GM19372 (cell line): ENCODE data around the gene EIF6.
"Not testable (repeated sequence)": the region's sequence is repeated elsewhere in the genome, so short reads cannot be mapped to it uniquely, and the experiment has no call there.

Experiments used
- ATAC-seq: cut with Tn5 transposase; IDR thresholded peaks from one replicate; pipeline ENCODE4 v1.9.1; 2021; ENCODE audit warnings: mild to moderate bottlenecking, low read depth, moderate library complexity; ENCODE audit not compliant: unreplicated experiment

Gene EIF6

DNA sequence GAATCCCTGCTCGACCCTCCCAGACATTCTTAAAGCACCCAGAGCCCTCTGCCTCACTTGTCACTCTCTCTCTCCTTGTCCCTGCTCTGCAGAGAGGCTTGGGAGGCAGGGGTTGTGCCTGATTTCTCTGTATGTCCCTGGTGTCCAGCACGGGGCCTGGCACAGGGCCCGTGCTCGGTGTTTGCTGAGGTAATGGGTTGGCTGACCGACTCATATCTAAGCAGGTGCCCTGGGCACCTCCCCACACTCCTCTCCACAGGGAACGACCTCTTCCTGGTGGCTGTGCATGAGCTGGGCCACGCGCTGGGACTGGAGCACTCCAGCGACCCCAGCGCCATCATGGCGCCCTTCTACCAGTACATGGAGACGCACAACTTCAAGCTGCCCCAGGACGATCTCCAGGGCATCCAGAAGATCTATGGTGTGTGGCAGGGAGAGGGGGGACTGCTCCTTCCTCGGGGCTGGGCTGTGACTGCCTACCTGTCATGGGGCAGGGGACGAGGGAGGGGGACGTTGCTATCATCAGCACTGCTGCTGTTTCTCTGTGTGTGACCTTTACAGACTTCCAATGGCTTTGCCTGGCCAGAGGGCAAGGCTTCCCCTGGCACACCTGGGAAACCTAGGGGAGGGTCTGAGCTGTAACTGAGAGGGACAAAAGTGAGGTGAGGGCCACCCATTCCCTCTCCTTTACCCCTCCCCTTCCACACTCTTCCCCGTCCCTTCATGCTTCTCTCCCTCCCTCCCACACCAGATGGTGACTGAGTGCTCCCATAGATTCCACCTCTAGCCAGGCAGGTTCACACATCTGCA, 20.8 kb downstream of the EIF6 start:
- no peak for ATAC-seq

DNA sequence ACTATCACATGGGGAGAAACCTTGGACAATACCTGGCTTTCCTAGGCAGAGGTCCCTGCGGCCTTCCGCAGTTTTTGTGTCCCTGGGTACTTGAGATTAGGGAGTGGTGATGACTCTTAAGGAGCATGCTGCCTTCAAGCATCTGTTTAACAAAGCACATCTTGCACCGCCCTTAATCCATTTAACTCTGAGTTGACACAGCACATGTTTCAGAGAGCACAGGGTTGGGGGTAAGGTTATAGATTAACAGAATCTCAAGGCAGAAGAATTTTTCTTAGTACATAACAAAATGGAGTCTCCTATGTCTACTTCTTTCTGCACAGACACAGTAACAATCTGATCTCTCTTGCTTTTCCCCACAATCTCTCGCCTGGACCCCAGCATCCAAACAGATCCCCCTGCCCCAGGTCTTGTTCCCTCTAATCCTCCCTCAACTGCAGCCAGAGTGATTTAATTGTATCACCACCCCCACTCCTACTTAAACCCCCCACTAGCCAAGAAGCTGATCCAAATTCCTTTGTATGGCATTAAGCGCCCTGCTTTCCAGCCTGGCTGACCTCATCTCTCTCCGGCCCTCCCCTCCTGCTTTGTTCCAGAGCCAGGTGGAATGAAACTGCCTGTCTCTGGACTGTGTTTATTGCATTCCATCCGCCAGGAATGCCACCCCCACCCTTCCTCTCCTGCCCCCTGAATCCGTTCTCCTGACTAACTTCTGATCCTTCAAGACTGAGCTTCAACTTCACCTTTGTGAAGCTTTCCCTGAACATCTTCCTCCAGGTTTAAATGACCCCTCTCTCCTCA, 21.6 kb downstream of the EIF6 start:
- ATAC-seq = not testable (repeated sequence)

DNA sequence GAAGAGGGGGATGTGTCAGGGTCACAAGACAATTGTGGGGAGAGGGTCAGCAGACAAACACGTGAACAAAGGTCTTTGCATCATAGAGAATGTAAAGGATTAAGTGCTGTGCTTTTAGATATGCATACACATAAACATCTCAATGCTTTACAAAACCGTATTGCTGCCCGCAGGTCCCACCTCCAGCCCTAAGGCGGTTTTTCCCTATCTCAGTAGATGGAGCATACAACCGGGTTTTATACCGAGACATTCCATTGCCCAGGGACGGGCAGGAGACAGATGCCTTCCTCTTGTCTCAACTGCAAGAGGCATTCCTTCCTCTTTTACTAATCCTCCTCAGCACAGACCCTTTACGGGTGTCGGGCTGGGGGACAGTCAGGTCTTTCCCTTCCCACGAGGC, 22.3 kb downstream of the EIF6 start:
- not testable (repeated sequence) for ATAC-seq

DNA sequence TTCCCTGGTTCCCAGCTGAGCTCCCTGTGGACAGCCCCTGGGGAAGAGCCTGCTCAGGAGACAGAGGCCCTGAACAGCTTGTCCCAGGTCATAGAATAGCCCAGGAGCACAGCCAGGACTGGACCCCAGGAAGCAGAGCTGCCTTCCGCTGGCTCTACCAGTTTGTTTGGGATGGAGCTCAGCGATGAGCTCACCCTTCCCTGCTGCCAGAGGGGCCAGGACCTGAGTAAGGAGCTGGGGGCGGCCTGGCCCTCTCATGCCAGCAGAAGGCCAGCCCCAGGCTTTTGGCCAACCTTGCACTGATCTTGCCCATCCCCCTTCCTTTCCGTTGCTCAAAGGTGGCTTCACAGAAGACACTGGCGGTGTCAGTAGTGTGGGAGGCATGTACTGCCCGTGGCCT, 24.1 kb downstream of the EIF6 start:
- ATAC-seq = no peak

DNA sequence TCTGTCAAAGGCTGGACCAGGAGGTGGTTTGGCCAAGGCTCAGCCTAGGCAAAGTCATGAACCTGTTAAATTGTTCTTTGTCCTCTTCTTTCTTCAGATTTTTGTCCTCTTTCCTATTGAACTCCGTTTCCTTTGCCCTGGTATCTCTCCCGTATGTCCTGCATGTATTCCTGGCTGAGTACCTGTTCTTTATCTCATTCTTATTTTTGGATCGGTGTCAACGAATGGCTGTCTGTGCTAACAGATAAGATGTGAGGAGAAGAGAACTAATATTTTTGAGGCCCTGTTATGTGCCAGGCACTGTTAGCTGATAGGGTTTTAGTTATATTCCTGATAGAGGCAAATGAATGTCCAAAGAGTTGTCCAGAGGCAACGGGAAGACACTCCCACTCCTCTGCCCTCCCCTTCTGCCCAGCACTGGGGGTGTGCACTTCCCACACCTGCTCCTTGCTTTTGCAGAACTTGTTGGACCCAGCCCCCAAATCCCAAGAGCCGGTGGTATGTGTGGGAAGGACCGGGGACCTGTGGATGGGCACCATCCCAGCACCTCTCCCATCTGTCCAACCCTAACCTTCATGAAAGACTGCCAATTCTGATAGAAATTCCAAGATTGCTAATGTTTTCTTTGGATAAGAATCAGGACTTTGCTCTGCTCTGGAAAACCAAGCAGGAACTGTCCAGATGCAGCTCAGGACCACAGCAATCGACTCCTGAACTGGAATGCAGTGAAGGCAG, 27.2 kb downstream of the EIF6 start:
- no peak for ATAC-seq

DNA sequence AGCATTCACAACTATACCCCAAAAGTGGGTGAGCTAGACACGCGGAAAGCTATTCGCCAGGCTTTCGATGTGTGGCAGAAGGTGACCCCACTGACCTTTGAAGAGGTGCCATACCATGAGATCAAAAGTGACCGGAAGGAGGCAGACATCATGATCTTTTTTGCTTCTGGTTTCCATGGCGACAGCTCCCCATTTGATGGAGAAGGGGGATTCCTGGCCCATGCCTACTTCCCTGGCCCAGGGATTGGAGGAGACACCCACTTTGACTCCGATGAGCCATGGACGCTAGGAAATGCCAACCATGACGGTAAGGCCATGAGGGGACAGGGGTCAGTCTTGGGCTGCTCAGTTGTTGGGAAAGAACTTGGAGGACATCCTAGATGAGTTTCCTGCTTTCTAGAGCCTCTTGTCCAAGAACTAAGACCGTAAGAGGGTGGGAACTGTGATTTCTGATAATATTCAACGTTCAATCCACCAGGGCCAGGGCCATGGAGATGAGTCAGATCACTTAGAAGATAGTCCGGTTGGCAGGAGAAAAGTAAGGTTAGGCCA, 30.0 kb downstream of the EIF6 start:
- no peak for ATAC-seq

DNA sequence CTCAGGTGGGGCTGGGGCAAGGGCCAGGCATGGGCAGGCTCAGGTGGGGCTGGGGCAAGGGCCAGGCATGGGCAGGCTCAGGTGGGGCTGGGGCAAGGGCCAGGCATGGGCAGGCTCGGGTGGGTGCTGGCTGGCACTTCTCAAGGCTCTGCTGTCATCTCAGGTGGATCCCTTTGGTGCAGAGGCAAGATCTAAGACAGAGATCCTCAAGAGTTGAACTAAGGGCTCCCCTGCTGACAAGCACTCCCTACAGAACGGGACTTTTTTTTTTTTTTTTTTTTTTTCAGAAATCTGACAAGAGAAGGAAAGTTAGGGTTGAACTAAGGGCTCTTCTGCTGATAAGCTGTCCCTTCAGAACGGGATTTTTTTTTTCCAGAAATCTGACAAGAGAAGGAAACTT, 31.6 kb downstream of the EIF6 start:
- no peak for ATAC-seq

DNA sequence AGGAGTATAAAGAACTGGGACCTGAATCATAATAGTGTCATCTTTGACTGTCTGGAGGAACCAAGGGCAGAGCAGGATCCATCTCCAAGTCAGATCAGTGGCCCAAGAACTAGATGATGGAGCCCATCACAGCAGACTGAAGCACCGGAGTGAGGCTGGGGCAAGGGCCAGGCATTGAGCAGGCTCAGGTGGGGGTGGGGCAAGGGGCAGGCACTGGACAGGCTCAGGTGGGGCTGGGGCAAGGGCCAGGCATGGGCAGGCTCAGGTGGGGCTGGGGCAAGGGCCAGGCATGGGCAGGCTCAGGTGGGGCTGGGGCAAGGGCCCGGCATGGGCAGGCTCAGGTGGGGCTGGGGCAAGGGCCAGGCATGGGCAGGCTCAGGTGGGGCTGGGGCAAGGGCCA, 32.0 kb downstream of the EIF6 start:
- ATAC-seq = not testable (repeated sequence)

DNA sequence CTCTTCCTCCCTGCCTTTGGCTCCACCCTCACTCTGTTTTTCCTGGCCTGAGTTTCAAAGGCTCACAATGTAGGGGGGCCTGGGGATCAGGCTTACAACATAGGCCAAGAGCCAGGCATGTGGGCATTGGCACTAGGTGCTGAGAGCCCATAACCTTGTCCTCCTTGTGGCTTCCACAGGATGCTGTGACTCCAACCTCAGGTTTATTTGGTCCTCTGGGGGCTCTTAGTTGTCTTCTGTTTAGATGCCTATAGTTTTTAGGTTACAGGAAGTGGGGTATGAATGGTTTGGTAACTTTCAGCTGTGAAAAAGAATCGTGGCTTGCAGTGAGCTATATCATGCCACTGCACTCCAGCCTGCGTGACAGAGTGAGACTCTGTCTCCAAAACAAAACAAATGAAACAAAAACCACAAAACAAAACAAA, 32.5 kb downstream of the EIF6 start:
- ATAC-seq = peak; percentile 68

DNA sequence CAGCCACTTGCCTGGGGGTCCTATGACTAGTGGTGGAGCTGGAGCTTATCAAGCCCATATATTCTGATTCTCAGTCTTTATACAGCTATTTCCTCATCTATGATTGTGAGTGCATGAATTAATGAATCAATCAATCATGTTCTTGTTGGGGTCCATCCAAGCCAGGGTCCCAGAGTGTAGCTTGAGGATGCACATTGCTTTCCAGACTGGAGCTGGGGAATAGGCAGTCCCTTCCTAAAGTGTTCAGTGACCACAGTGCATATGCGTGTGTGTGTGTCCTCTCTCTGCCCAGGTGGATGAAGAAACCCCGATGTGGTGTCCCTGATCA, 33.0 kb downstream of the EIF6 start:
- ATAC-seq = no peak

DNA sequence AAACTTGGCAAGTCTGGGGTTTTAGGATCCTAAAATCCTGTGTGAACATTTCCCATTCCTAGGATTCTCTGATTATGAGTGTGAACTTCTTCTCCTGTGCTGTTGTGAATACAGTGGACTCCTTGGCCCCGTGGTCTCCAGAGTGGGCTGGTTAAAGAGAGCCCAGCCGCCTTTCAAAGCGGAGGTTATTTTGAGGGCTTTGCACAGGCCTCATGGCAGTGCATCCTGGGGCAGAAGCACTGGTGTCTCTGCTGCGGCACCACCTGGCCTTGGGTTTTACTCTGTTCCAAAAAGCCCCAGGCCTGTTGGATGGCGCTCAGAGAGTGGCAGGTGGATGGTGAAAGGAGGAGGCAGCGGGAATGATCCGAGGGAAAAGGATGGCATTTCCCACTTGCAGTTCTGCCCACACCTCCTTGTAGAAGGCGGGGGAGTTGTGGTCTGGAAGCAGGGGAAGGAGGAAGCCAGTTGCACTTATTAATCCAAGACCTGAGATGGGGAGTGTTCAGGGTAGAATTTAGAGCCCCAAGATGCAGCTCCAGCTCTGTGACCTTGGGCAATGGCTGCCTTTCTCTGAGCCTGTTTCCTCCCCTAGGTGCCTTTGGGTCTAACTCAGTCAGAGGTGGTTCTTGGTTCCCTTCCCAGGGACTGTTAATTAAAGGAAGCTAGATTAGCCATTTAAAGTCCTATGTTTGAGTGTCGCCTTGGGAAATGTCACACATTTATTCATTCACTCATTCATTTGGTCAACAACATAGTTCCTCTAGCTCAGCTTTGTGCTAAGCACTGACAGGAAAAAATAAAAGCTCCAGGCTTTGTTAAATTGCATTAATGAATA, 35.7 kb downstream of the EIF6 start:
- ATAC-seq = no peak

DNA sequence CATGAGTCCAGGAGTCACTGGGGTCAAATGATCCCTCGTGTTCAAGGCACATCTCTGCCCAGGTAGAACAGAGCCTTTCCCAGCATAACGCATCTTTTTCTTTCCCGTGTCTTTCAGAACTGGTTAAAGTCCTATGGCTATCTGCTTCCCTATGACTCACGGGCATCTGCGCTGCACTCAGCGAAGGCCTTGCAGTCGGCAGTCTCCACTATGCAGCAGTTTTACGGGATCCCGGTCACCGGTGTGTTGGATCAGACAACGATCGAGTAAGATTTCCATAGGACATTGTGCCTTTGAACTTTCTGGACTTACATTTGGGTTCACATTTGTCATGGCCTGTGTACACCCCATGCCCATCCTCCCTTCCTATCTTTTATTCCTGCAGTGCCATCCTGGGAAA, 37.8 kb downstream of the EIF6 start:
- no peak for ATAC-seq

DNA sequence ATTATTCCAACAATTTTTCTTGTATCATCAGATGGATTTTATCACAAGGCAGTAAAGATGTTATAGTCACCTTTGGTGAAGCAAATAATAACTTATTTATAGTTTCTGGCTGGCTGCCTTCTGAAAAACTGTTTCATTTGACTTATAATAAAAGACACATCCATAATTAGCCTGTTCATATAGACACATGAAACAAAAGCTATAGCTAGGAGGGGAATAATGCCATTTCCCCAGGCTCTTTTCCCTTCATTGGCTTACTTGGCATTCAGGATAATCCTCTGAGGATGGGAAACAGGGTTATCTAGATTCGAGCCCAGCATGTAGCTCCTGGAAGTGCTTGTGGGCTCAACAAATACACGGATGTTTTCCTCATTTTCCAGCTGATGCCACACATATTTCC, 40.6 kb downstream of the EIF6 start:
- ATAC-seq = no peak

DNA sequence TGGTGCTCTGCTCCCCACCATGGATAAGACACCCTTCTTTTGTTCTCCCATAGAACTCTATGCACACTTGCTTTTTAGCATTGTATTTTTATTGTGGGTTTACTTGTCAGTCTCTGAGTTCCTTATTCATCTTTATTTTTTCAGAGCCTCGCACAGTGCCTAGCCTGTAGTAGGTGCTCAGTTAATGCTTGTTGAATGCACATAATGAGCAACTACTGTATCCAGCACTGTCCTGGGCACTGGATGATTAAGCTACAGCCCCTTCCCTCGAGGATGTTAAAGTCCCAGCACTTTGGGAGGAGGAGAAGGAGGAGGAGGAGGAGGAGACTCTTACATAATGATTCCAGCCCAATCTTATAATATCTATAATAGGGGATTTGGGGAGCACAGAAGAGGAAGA, 41.3 kb downstream of the EIF6 start:
- no peak for ATAC-seq

DNA sequence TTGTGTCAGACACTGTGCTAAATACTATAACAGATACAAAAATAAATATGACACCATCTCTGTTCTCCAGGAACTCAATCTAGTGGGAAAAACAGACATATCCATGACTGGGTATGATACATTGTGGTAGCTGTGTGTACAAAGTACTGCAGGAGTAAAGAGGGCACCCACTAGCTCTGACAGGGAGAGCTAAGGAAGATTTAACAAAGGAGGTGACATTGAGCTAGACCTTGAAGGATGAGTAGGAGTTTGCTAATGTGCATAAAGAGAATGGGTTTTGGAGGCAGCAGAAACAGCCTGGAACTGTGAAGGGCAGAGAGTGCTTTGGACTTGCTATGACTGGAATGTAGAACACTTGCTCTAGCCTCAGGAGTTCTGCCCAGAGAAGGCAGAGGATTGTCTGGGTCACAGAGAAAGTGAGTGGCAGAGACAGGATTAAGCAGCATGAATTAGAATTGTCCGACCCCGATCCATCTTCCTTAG, 43.7 kb downstream of the EIF6 start:
- ATAC-seq = no peak

DNA sequence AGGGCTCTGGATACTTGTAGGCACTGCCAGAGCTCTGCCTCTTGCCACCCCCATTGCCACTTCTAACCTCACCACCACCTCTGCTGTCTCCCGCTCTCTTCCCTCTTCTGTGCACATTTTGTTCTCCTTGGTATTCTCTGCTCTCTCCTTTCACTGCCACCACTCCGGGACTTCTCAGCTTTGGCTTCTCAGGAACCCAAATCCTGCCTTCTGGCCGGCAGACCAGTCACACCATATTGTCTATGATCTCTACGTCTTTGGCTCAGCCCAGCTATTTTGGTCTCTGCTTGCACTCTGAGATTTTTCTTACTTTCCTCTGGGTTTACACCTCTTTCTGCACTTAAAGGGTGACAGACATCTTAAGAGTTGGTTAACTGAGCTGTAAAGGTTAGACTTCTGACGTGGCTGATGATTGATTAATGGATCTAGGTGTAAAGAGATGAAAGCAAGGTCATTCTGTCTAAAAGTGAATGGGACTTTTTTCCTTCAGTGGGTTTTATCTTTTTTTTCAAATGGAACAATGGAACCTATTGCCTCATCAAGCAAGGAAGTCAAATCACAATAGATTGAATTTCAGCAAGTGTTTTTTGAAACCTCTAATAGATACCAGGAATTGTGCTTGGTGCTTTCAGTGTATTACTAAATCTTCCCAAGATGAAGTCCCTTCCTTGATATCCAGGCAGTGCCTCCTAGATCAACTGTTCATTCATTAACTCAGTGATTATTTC, 44.3 kb downstream of the EIF6 start:
- no peak for ATAC-seq

DNA sequence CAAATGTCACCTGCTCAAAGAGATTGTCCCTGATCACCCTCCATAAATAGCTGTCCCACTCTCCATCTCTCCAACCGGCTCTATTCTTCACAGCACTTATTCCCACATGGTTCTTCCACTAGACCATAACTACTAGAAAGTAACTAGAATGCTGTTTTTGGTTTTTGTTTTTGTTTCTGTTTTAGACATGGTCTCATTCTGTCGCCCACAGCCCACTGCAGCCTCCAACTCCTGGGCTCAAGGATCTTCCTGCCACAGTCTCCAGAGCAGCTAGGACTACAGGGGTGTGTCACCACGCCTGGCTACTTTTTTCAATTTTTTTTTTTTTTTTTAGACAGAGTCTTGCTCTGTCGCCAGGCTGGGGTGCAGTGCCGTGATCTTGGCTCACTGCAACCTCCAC, 45.8 kb downstream of the EIF6 start:
- ATAC-seq = no peak

DNA sequence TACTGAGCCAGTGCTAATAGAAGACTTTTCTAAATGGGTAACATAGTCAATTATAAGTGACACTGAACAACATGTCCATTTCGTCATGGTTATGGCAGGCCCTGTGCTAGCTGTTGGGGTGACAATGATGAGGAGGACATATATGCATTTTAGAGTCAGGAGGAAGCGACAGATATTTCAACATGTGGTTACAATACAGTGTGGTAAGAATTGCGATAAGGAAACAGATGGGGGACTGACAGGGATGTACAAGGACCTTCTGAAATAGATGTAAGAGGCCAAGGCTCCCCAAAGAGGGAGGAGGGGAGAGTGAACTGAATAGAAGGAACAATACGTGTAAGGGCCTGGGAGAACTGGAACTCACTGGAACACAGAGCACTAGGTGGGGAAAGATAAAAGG, 46.4 kb downstream of the EIF6 start:
- no peak for ATAC-seq

DNA sequence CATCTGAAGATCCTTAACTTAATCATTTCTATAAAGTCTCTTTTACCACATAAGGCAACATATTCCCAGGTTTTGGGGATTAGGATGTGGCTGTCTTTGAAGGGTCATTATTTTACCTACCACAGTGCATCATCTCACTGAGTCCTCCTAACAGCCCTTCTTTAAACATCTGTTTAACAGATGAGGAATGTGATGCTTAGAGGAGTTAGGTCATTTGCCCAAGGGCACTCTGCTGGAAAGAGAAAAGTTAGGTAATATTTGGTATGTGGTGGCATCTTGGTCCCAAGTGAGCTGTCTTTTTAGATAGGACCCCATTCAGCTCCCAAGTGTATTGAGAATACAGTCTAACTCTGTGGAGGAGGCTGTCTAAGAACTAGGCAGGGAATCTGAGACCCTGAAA, 47.1 kb downstream of the EIF6 start:
- no peak for ATAC-seq
